RWPE1 (cell line): Measurements from ENCODE around the gene SLC2A4.

Source experiments
- CTCF ChIA-PET: fragments of 350-600 bp; sonication (Branson Sonifier 250); formaldehyde crosslinking; extraction: SDS; loops from one replicate; lab custom pipeline; 2021; lab: Yijun Ruan, JAX
- POLR2A ChIA-PET: fragments of 400-600 bp; formaldehyde crosslinking; extraction: SDS; loops from one replicate; lab custom pipeline; 2020; ENCODE audit warnings: antibody characterized with exemption; ENCODE audit not compliant: low non-redundant PET; lab: Yijun Ruan, JAX
- DNase-seq: peaks from one replicate; pipeline ENCODE4 v3.0.0; 2012; ENCODE audit warnings: low spot score
- H3K27ac ChIP-seq: fragments of 450-650 bp; 2 replicates; pipeline ENCODE4 v1.5.1; 2017
- TF ChIP-seq, protein P1 (sequence below): fragments of 450-650 bp; conservative IDR thresholded peaks from 2 replicates; pipeline ENCODE4 v1.5.1; 2017; ENCODE audit warnings: low read depth, mild to moderate bottlenecking

Gene SLC2A4

DNA sequence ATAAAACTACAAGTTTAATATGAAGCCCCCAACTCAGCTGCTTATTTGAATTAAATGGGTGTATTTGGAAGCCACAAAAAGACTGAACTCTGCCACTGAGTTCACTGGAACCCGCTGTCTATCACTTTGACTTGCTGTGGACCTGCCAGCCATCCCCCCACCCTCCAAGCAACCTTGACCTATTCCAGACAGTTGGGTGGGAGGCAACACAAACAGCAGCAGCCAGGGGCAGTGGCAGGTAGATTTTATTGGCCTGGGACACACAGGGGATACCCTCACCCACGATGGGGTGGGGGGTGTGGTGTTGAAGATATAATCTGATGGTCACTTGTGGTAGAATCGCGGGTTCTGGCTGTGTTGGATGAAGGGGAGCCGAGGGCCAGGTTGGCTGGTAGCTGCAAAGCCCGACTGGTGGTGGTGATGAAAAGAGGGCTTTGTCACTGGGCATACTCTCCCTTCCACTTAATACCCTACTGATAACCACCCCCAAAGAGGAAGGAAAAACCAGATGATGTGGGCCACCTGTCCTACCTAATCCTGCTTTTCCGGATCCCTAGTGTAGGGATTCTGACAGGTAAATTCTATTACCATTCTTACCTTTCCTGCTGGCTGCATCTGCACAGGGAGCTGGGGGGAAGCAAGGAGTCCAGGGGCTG, 31.0 kb downstream of the SLC2A4 start:
- TF ChIP-seq, protein P1, sequence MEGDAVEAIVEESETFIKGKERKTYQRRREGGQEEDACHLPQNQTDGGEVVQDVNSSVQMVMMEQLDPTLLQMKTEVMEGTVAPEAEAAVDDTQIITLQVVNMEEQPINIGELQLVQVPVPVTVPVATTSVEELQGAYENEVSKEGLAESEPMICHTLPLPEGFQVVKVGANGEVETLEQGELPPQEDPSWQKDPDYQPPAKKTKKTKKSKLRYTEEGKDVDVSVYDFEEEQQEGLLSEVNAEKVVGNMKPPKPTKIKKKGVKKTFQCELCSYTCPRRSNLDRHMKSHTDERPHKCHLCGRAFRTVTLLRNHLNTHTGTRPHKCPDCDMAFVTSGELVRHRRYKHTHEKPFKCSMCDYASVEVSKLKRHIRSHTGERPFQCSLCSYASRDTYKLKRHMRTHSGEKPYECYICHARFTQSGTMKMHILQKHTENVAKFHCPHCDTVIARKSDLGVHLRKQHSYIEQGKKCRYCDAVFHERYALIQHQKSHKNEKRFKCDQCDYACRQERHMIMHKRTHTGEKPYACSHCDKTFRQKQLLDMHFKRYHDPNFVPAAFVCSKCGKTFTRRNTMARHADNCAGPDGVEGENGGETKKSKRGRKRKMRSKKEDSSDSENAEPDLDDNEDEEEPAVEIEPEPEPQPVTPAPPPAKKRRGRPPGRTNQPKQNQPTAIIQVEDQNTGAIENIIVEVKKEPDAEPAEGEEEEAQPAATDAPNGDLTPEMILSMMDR, result no peak
- peak overlapping the region; percentile 62 for H3K27ac ChIP-seq
- no peak for DNase-seq
- CTCF ChIA-PET, result interaction anchor here (0.7 kb wide), 1 partner anchor 31 kb away, joined by 5 read pairs; the partner anchor contains the start of gene SLC2A4
- POLR2A ChIA-PET, result interaction anchor here (0.7 kb wide), 1 partner anchor 31 kb away, joined by 3 read pairs; the partner anchor contains the start of gene SLC2A4

DNA sequence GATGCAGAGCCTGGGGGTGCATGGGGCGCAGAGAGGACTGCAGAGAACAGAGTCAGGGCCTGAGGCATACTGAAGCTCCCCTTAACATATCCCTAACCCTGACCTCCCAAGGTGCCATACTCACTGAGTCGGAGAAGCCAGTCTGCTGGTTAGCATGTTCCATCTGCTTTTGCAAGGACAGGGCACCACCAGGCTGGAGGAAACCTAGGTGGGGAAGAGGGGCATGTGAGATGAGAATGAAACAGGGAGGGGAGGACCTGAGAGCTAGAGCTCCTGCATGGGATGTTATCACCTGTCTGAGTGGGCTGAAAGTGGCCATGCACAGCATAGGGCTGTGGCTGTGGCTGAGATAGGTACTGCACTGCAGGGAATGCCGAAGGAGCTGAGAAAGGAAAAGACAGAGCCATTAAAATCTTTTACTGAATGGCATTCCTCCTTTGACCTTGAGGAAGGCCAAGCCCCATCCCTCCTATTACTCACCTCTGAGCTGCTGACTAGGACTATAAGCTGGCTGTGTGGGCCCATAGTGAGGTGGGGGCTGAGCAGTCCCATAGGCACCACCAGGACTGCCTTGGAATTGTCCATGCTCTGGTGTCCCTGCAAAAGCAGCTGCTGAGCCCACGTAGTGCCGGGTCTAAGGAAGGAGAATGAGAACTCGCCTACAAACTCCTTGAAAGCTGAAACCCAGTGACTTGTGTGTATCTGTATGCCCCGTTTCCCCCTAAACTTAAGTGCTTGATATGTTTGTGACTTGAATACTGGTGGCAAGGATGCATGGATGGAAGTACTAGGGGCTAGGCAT, 31.8 kb downstream of the SLC2A4 start:
- POLR2A ChIA-PET, result no interaction called here
- CTCF ChIA-PET, result interaction anchor here (0.5 to 1.8 kb wide), 4 partner anchors 17 to 38 kb away, joined by 3 to 5 read pairs (median 4); partner anchors contain the start of gene SLC2A4
- peak overlapping the region; percentile 62 for H3K27ac ChIP-seq
- DNase-seq, result peak; percentile 27
- TF ChIP-seq, protein P1, result no peak

DNA sequence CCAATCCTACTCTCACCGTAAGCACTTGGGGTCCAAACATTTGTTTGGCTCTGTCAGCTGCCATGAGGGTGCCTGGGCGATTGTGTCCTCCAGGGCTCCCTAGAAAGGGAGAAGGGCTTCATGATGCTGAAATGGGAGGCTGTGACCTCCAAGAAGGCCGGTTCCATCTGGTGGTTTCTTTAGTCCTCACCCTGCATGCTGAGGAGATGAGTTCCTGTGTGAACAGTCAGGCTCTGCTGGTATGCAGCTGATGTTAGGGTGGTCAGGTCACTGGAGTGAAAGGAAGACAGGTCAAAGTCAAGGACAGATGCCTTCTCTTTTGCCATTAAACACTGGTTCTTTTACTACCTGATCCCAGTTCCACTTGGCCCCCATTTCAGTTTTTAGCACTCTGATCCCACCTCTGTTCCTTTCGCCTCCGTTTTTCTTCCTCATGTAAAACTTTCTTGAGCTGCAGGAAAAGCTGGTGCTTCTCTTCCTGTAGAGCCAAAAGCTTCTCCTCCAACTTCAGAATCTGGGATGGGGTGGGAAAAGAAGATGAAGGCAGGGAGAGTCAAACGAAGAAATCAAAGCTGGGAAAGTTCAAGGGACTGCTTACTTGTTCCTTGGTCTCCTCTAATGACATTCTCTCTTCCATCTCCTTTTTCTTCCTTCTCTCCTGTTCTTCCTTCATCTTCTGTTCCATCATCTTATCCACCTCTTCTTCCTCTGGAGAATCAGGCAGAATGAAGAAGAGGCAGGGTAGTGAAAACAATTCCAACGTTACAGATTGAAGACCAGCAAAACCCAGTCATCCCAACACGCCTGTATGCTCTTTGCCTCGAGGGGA, 32.6 kb downstream of the SLC2A4 start:
- ChIA-PET CTCF (interaction anchor here (0.5 to 1.8 kb wide), 3 partner anchors 16 to 37 kb away, joined by 3 to 5 read pairs (median 4); no protein-coding TSS in a partner anchor), POLR2A (no interaction called here)
- H3K27ac ChIP-seq, result peak overlapping the region; percentile 93
- no peak for DNase-seq
- TF ChIP-seq, protein P1, result no peak

DNA sequence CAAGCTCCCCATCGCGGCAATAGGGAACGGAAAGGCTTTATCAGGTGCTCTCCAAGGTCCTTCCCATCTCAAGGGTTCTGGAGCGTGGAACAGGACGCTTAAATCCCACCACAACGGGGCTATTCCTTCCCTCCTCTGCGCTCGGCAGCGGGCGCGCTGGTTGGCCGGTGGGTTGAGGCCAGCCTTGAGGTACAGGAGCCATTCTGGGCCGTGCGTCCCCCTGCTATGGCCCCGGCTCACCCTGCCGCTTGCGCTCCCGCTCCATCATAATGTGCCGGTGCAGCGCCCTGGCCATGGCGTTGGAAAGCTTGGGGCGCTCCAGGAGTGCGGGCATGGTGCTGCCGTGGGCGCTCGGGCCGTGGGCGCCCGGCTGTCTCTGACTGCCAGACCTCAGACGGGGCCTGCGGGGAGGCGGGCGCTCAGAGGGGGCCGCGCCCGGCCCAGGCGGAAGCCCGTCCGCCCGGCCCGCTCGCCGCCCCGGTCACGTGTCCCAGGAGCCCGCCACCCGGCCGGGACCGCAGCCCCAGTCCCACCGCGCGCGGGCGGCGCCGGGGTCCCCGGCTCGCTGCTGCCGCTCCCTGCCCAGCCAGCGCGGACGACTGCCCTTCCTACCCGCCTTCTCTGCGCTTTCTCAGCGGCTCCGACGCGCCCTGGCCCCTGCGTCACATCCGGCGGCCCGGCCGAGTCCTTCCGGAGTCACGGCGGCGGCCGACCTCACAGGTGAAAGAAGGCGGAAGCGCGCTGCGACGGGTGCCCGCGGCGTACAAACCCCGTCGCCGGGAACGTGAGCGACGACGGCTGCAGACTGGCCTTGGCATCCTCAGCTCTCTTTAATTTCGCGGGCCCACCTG, 33.4 kb downstream of the SLC2A4 start, which contains the start of gene GPS2:
Gene GPS2, minus strand, starts transcription at position 642 of the 851 bp plus-strand sequence. Its CDS starts 308 bp downstream, at position 334.
- TF ChIP-seq, protein P1, result no peak
- H3K27ac ChIP-seq, result peak within 1 kb of the TSS; percentile 93
- ChIA-PET POLR2A (no interaction called here), CTCF (interaction anchor here (1.0 to 1.8 kb wide), 3 partner anchors 9 to 19 kb away, joined by 3 to 5 read pairs (median 3); no protein-coding TSS in a partner anchor)
- peak; percentile 90 for DNase-seq

DNA sequence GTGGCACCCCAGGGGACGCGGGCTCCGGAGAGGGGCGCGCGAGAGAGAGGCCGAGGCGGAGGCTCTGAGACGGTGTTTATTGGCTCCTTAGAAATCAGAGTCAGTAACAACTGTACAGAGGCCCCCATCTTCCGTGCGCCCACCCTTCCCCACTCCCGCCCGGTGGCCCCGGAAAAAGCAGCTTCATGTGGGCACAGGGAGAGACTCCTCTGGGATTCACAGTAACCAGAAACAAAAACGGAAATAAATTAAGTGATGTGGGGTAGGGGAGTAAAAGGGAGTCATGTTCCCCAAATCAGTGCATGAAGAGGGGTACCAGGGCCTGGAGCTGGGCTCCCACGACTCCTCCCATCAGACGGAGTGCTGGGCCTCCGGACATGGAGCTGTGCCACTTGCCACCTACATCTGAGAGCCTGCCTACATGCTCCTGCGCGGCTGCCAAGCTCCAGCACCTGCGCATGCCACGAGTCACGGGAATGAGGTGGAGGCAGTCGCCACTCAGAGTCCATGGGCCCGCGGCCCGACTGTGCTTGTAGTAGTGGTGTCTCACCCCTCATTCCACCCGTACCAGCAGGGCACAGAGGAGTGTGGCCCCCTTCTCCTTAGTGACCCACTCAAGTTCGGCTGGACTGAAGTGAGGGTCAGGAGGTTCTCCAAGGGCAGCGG, 34.2 kb downstream of the SLC2A4 start:
- H3K27ac ChIP-seq, result peak overlapping the region; percentile 93
- DNase-seq, result no peak
- ChIA-PET POLR2A (no interaction called here), CTCF (interaction anchor here (0.6 to 1.0 kb wide), 3 partner anchors 8 to 168 kb away, joined by 3 to 4 read pairs (median 3); no protein-coding TSS in a partner anchor)
- TF ChIP-seq, protein P1, result no peak
